AG09309 (cell line): ENCODE data around the gene PRPH.

Experiments used
- DNase-seq: peaks from one replicate; pipeline ENCODE4 v3.0.0-alpha.2; 2010; ENCODE audit warnings: low read depth
- H3K4me3 ChIP-seq: 2 replicates; pipeline ENCODE4 v1.5.1; 2011; ENCODE audit warnings: mild to moderate bottlenecking, low read depth, low read length, moderate library complexity; ENCODE audit not compliant: control insufficient read depth
- CTCF ChIP-seq: IDR thresholded peaks from 2 replicates; pipeline ENCODE4 v1.5.1; 2011; ENCODE audit warnings: mild to moderate bottlenecking, low read depth, low read length, inconsistent platforms; ENCODE audit not compliant: insufficient read depth, control insufficient read depth; ENCODE audit errors: missing control alignments

Gene PRPH

GRCh38 chr12:49272790-49273725 is 21.9 kb upstream of the PRPH start:
- H3K4me3 ChIP-seq = no peak overlapping the region
- no peak for DNase-seq
- no peak for TF ChIP-seq CTCF

GRCh38 chr12:49273726-49274395 is 21.1 kb upstream of the PRPH start:
- H3K4me3 ChIP-seq = no peak overlapping the region
- TF ChIP-seq CTCF = no peak
- DNase-seq = no peak

- no peak for DNase-seq
- no peak for TF ChIP-seq CTCF
- no peak overlapping the region for H3K4me3 ChIP-seq
Observed at GRCh38 chr12:49274396-49275069, 20.4 kb upstream of the PRPH start.

- no peak for TF ChIP-seq CTCF
- no peak for DNase-seq
- no peak overlapping the region for H3K4me3 ChIP-seq
Observed at GRCh38 chr12:49276304-49277290, 18.4 kb upstream of the PRPH start.

- no peak overlapping the region for H3K4me3 ChIP-seq
- TF ChIP-seq CTCF = no peak
- DNase-seq = no peak
Observed at GRCh38 chr12:49277466-49277865, 17.5 kb upstream of the PRPH start.
